Measurements from ENCODE around the gene CTH.
"Not testable (repeated sequence)": the region's sequence is repeated elsewhere in the genome, so short reads cannot be mapped to it uniquely, and the experiment has no call there.

The CTH gene

GRCh38 chr1:70459496-70460225 lies 48.6 kb downstream of the CTH start:
- DNase-seq = no peak

- DNase-seq = not testable (repeated sequence)
Measured at GRCh38 chr1:70460740-70461713, 50.0 kb downstream of the CTH start.

- DNase-seq = no peak
Measured at GRCh38 chr1:70462611-70463010, 51.5 kb downstream of the CTH start.

GRCh38 chr1:70465911-70466310 lies 54.8 kb downstream of the CTH start:
- no peak for DNase-seq

- DNase-seq = no peak
Measured at GRCh38 chr1:70467531-70467930, 56.5 kb downstream of the CTH start.

GRCh38 chr1:70468180-70468579 lies 57.1 kb downstream of the CTH start:
- no peak for DNase-seq

- not testable (repeated sequence) for DNase-seq
Measured at GRCh38 chr1:70469184-70469583, 58.1 kb downstream of the CTH start.

GRCh38 chr1:70475023-70475422 lies 64.0 kb downstream of the CTH start:
- DNase-seq = no peak

GRCh38 chr1:70477090-70477489 lies 66.0 kb downstream of the CTH start:
- no peak for DNase-seq

GRCh38 chr1:70477905-70478304 lies 66.8 kb downstream of the CTH start:
- DNase-seq = not testable (repeated sequence)

GRCh38 chr1:70483342-70483741 lies 72.3 kb downstream of the CTH start:
- no peak for DNase-seq

GRCh38 chr1:70485624-70486023 lies 74.6 kb downstream of the CTH start:
- DNase-seq = no peak

GRCh38 chr1:70486676-70487458 lies 75.8 kb downstream of the CTH start:
- no peak for DNase-seq

GRCh38 chr1:70487459-70487815 lies 76.4 kb downstream of the CTH start:
- DNase-seq = no peak

- peak; percentile 15 for DNase-seq
Measured at GRCh38 chr1:70487910-70488665, 77.0 kb downstream of the CTH start.

All from NCI-H146 (cell line).